K562 (cell line): ENCODE measurements around the gene ATF1. TPM values are rescaled to one million over a fixed set of nuclear protein-coding genes. Genes with fewer than 3 reads are reported as not detected.

Experiments used
- HMGN3 ChIP-seq: IDR thresholded peaks from 2 replicates; pipeline ENCODE4 v1.6.1; 2011; ENCODE audit warnings: borderline replicate concordance, low read depth, mild to moderate bottlenecking, mixed read lengths, low read length; ENCODE audit not compliant: insufficient read length; ENCODE audit errors: extremely low read depth
- SRSF9 ChIP-seq: fragments of 200-400 bp; formaldehyde crosslinking; IDR thresholded peaks from 2 replicates; pipeline ENCODE4 v1.6.1; 2017; ENCODE audit warnings: low read depth, low read length, borderline replicate concordance
- WHSC1 ChIP-seq: IDR thresholded peaks from one replicate; pipeline ENCODE4 v1.6.1; 2012; ENCODE audit warnings: low read length, control low read depth, inconsistent platforms
- ZNF133 ChIP-seq: fragments of 250-450 bp; sonication (Bioruptor Pico); IDR thresholded peaks from 2 replicates; pipeline ENCODE4 v1.4.0; 2020; ENCODE audit warnings: mild to moderate bottlenecking
- ZNF586 ChIP-seq: fragments of 450-650 bp; formaldehyde crosslinking; conservative IDR thresholded peaks from 2 replicates; pipeline ENCODE4 v1.4.0; 2020; ENCODE audit warnings: mild to moderate bottlenecking, moderate library complexity
- ZNF780A ChIP-seq: fragments of 250-450 bp; sonication (Bioruptor Pico); IDR thresholded peaks from 2 replicates; pipeline ENCODE4 v1.5.0; 2021; ENCODE audit warnings: mild to moderate bottlenecking
- polyA plus RNA-seq, 8 experiments: library from polyadenylated mRNA; depleted of rRNA in 4 of 8; stranded (reverse) in 5 of 8; unstranded in 3 of 8; fragments of >200 nt; fragmentation: Nextera tagmentation in 2 of 8; fragmentation: Illumina TruSeq in 1 of 8; extraction: Ambion mirVana in 2 of 8; extraction: Trizol in 1 of 8; gene quantifications; 2 replicates each; pipeline versions ENCODE4 v1.2.1 to v1.2.3, GENCODE V29; 2011 to 2014; ENCODE audit warnings: inconsistent platforms in 1 of 8, missing spikeins in 1 of 8
- total RNA-seq, 7 experiments: library from RNA; depleted of rRNA in 6 of 7; stranded (reverse); fragments of >200 nt in 6 of 7; fragmentation: Illumina TruSeq in 2 of 7; extraction: Trizol in 2 of 7; gene quantifications; 2 replicates each; pipeline versions ENCODE4 v1.2.1 to v1.2.3, GENCODE V29; 2011 to 2021; ENCODE audit warnings: low replicate concordance in 1 of 7
- TF ChIP-seq, protein P1 (sequence below): fragments of 450-650 bp; IDR thresholded peaks from 2 replicates; pipeline ENCODE4 v1.6.1; 2016; ENCODE audit warnings: low read depth
- TF ChIP-seq, protein P2 (sequence below): IDR thresholded peaks from 3 replicates; pipeline ENCODE4 v1.6.1; 2011; ENCODE audit warnings: borderline replicate concordance, mild to moderate bottlenecking, moderate library complexity; ENCODE audit not compliant: insufficient read length; ENCODE audit errors: extremely low read depth

Gene ATF1
- total and polyA plus RNA-seq, 9 of the 15 experiments (the other 6 are each of a cell fraction or from before 2014, with no cell fraction given), result 19.8 to 83.5 (median 51.4) TPM

- TF ChIP-seq, protein P1, sequence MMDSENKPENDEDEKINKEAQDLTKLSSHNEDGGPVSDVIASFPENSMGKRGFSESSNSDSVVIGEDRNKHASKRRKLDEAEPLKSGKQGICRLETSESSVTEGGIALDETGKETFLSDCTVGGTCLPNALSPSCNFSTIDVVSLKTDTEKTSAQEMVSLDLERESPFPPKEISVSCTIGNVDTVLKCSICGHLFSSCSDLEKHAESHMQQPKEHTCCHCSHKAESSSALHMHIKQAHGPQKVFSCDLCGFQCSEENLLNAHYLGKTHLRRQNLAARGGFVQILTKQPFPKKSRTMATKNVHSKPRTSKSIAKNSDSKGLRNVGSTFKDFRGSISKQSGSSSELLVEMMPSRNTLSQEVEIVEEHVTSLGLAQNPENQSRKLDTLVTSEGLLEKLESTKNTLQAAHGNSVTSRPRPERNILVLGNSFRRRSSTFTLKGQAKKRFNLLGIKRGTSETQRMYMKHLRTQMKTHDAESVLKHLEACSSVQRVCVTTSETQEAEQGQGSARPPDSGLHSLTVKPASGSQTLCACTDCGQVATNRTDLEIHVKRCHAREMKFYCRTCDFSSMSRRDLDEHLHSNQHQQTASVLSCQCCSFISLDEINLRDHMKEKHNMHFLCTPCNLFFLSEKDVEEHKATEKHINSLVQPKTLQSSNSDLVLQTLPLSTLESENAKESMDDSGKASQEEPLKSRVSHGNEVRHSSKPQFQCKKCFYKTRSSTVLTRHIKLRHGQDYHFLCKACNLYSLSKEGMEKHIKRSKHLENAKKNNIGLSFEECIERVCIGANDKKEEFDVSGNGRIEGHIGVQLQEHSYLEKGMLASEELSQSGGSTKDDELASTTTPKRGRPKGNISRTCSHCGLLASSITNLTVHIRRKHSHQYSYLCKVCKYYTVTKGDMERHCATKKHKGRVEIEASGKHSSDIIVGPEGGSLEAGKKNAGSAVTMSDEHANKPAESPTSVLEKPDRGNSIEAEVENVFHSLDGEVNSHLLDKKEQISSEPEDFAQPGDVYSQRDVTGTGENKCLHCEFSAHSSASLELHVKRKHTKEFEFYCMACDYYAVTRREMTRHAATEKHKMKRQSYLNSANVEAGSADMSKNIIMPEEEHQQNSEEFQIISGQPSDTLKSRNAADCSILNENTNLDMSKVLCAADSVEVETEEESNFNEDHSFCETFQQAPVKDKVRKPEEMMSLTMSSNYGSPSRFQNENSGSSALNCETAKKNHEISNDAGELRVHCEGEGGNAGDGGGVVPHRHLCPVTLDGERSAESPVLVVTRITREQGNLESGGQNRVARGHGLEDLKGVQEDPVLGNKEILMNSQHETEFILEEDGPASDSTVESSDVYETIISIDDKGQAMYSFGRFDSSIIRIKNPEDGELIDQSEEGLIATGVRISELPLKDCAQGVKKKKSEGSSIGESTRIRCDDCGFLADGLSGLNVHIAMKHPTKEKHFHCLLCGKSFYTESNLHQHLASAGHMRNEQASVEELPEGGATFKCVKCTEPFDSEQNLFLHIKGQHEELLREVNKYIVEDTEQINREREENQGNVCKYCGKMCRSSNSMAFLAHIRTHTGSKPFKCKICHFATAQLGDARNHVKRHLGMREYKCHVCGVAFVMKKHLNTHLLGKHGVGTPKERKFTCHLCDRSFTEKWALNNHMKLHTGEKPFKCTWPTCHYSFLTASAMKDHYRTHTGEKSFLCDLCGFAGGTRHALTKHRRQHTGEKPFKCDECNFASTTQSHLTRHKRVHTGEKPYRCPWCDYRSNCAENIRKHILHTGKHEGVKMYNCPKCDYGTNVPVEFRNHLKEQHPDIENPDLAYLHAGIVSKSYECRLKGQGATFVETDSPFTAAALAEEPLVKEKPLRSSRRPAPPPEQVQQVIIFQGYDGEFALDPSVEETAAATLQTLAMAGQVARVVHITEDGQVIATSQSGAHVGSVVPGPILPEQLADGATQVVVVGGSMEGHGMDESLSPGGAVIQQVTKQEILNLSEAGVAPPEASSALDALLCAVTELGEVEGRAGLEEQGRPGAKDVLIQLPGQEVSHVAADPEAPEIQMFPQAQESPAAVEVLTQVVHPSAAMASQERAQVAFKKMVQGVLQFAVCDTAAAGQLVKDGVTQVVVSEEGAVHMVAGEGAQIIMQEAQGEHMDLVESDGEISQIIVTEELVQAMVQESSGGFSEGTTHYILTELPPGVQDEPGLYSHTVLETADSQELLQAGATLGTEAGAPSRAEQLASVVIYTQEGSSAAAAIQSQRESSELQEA, result no peak
- TF ChIP-seq, protein P2, sequence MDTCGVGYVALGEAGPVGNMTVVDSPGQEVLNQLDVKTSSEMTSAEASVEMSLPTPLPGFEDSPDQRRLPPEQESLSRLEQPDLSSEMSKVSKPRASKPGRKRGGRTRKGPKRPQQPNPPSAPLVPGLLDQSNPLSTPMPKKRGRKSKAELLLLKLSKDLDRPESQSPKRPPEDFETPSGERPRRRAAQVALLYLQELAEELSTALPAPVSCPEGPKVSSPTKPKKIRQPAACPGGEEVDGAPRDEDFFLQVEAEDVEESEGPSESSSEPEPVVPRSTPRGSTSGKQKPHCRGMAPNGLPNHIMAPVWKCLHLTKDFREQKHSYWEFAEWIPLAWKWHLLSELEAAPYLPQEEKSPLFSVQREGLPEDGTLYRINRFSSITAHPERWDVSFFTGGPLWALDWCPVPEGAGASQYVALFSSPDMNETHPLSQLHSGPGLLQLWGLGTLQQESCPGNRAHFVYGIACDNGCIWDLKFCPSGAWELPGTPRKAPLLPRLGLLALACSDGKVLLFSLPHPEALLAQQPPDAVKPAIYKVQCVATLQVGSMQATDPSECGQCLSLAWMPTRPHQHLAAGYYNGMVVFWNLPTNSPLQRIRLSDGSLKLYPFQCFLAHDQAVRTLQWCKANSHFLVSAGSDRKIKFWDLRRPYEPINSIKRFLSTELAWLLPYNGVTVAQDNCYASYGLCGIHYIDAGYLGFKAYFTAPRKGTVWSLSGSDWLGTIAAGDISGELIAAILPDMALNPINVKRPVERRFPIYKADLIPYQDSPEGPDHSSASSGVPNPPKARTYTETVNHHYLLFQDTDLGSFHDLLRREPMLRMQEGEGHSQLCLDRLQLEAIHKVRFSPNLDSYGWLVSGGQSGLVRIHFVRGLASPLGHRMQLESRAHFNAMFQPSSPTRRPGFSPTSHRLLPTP, result no peak
- TF ChIP-seq SRSF9 (no peak), ZNF133 (CRISPR knock-in tag) (no peak), HMGN3 (no peak), ZNF586 (no peak), ZNF780A (no peak), WHSC1 (no peak)
Observed at GRCh38 chr12:50739611-50740010, 24.3 kb upstream of the ATF1 start (continued).
